GM18498 (cell line): Measurements from ENCODE around the gene NFIX.

Experiments
- ATAC-seq: cut with Tn5 transposase; IDR thresholded peaks from one replicate; pipeline ENCODE4 v1.9.1; 2021; ENCODE audit warnings: mild to moderate bottlenecking, moderate library complexity; ENCODE audit not compliant: unreplicated experiment

NFIX gene

GRCh38 chr19:13139633-13140311 lies 144.5 kb downstream of the NFIX start:
- ATAC-seq: no peak

- no peak for ATAC-seq
These were observed 151.7 kb downstream of the NFIX start for GRCh38 chr19:13146763-13147563.
